K562 (cell line): Measurements from ENCODE around the gene DAB1. TPM values are rescaled to one million over a fixed set of nuclear protein-coding genes. Genes with fewer than 3 reads are reported as not detected.

Experiments used
- ATAC-seq: fragments of 200-7000 bp; cut with Tn5 transposase; 3 replicates; pipeline ENCODE4 v1.9.1; 2020; ENCODE audit warnings: moderate library complexity
- BruUV-seq: library from RNA; stranded (reverse); fragments of 400-500 nt; replicated peaks from 2 replicates; lab custom pipeline; 2021; lab: Mats Ljungman, UMichigan
- CTCF ChIA-PET: fragments of 300-600 bp; formaldehyde crosslinking; extraction: SDS; loops from one replicate; lab custom pipeline; 2021; ENCODE audit warnings: low intra/inter-chr PET ratio; lab: Yijun Ruan, JAX
- POLR2A ChIA-PET: fragments of 300-600, 350-650 bp; sonication (Branson Sonifier 250); formaldehyde crosslinking; extraction: SDS; loops from one replicate; lab custom pipeline; 2021; ENCODE audit warnings: antibody characterized with exemption, inconsistent platforms; lab: Yijun Ruan, JAX
- DNase-seq, 4 experiments: peaks; one replicate each; pipeline versions ENCODE4 v3.0.0 to v3.0.0-alpha.2; 2011 to 2018; ENCODE audit warnings: low spot score in 3 of 4, mixed read lengths in 3 of 4; ENCODE audit errors: extremely low read depth in 1 of 4
- FAIRE-seq: peaks from 2 replicates; lab custom pipeline; 2011; peaks lifted over from hg19 to GRCh38; lab: Jason Lieb, UNC
- H2AFZ ChIP-seq: 2 replicates; pipeline ENCODE4 v1.6.0; 2011; ENCODE audit warnings: low read depth, low read length, control low read depth, inconsistent platforms
- H3K27ac ChIP-seq: fragments of 200-600 bp; 3 replicates; pipeline ENCODE4 v1.8.0; 2011; ENCODE audit warnings: low read depth, mild to moderate bottlenecking, control low read depth, inconsistent platforms, low read length, moderate library complexity, mixed read lengths; ENCODE audit errors: extremely low read depth
- H3K27me3 ChIP-seq, 2 experiments: fragments of 300-600 bp in 1 of 2; 2 replicates in 1 of 2; 3 replicates in 1 of 2; pipeline versions ENCODE4 v1.6.0 to v1.8.0; 2011; ENCODE audit warnings: inconsistent platforms in 2 of 2, low read length in 2 of 2, mild to moderate bottlenecking in 1 of 2, mixed read lengths in 1 of 2, moderate library complexity in 1 of 2; ENCODE audit not compliant: control insufficient read depth in 2 of 2, insufficient read depth in 2 of 2
- H3K36me3 ChIP-seq: fragments of 300-600 bp; 3 replicates; pipeline ENCODE4 v1.8.0; 2011; ENCODE audit warnings: mild to moderate bottlenecking, low read length, inconsistent platforms; ENCODE audit not compliant: control insufficient read depth, insufficient read depth
- H3K4me1 ChIP-seq, 2 experiments: fragments of 200-600 bp in 1 of 2; replicated peaks in 1 of 2; 2 replicates in 1 of 2; 3 replicates in 1 of 2; pipeline versions ENCODE4 v1.5.1 to v1.8.0; 2011; ENCODE audit warnings: inconsistent platforms in 2 of 2, low read length in 2 of 2, mild to moderate bottlenecking in 1 of 2, mixed read lengths in 1 of 2, moderate library complexity in 1 of 2; ENCODE audit not compliant: control insufficient read depth in 2 of 2, insufficient read depth in 2 of 2
- H3K4me2 ChIP-seq: 2 replicates; pipeline ENCODE4 v1.6.1; 2011; ENCODE audit warnings: low read length, control low read depth, inconsistent platforms, mixed read lengths; ENCODE audit not compliant: insufficient read depth
- H3K4me3 ChIP-seq: fragments of 200-600 bp; sonication (generic), shearing (Covaris generic); 2 replicates; pipeline ENCODE4 v1.5.1; 2016; ENCODE audit warnings: control low read depth, inconsistent platforms
- H3K79me2 ChIP-seq: fragments of 200-600 bp; 3 replicates; pipeline ENCODE4 v1.8.0; 2011; ENCODE audit warnings: low read length, inconsistent platforms; ENCODE audit not compliant: control insufficient read depth, insufficient read depth
- H3K9ac ChIP-seq, 2 experiments: 2 replicates each; pipeline versions ENCODE4 v1.6.0 to v1.6.1; 2011; ENCODE audit warnings: low read depth in 2 of 2, low read length in 2 of 2, control low read depth in 1 of 2, inconsistent platforms in 1 of 2, mild to moderate bottlenecking in 1 of 2, mixed read lengths in 1 of 2; ENCODE audit not compliant: insufficient read depth in 1 of 2
- H3K9me1 ChIP-seq: one replicate; pipeline ENCODE4 v1.6.0; 2011; ENCODE audit warnings: inconsistent platforms, mild to moderate bottlenecking, low read length, moderate library complexity; ENCODE audit not compliant: control insufficient read depth, insufficient read depth
- H3K9me3 ChIP-seq: replicated peaks from 2 replicates; pipeline ENCODE4 v1.5.1; 2011; ENCODE audit warnings: low read depth, low read length, inconsistent platforms; ENCODE audit not compliant: control insufficient read depth, insufficient read depth
- H4K20me1 ChIP-seq: replicated peaks from 2 replicates; pipeline ENCODE4 v1.6.1; 2011; ENCODE audit warnings: low read length, inconsistent platforms, mixed read lengths; ENCODE audit not compliant: control insufficient read depth, insufficient read depth
- FOS ChIP-seq: IDR thresholded peaks from 3 replicates; pipeline ENCODE4 v1.6.1; 2011; ENCODE audit not compliant: insufficient read length; ENCODE audit errors: extremely low read depth
- FOXO4 ChIP-seq: fragments of 450-650 bp; formaldehyde crosslinking; IDR thresholded peaks from 2 replicates; pipeline ENCODE4 v1.4.0; 2020; ENCODE audit warnings: mild to moderate bottlenecking, moderate library complexity
- KDM1A ChIP-seq, 2 experiments: fragments of 450-650 bp; IDR thresholded peaks; 2 replicates each; pipeline ENCODE4 v1.6.1; 2016; ENCODE audit warnings: mild to moderate bottlenecking in 2 of 2
- LEF1 ChIP-seq: fragments of 450-650 bp; IDR thresholded peaks from 2 replicates; pipeline ENCODE4 v1.6.1; 2016; ENCODE audit warnings: mild to moderate bottlenecking
- SAFB2 ChIP-seq: fragments of 200-400 bp; formaldehyde crosslinking; IDR thresholded peaks from 2 replicates; pipeline ENCODE4 v1.6.1; 2018; ENCODE audit warnings: borderline replicate concordance, low read length, low read depth, moderate library complexity; ENCODE audit not compliant: severe bottlenecking
- ZBTB7A ChIP-seq: IDR thresholded peaks from 2 replicates; pipeline ENCODE4 v1.6.1; 2011; ENCODE audit warnings: low read depth, mild to moderate bottlenecking, low read length, moderate library complexity, borderline replicate concordance; ENCODE audit not compliant: control insufficient read depth
- WGBS: fragments of 100-300 bp; shearing (Covaris generic); methylation state at CpG from one replicate; pipeline ENCODE4 v1.1.6; 2016; ENCODE audit warnings: low coverage, mixed read lengths; ENCODE audit not compliant: insufficient coverage; ENCODE audit errors: missing lambda C conversion rate; 5-methylcytosine and 5-hydroxymethylcytosine counted together
- in situ Hi-C: fragments of 300-500 bp; cut with MboI; formaldehyde crosslinking; loops from 4 replicates; pipeline ENCODE4 v1.15.0; 2018; ENCODE audit warnings: inconsistent platforms, mixed read lengths
- intact Hi-C: fragments of 100-400 bp; cut with micrococcal nuclease; formaldehyde crosslinking; loops from 2 replicates; pipeline ENCODE4 v1.14.2; 2022
- polyA plus RNA-seq, 8 experiments: library from polyadenylated mRNA; depleted of rRNA in 4 of 8; stranded (reverse) in 5 of 8; unstranded in 3 of 8; fragments of >200 nt; fragmentation: Nextera tagmentation in 2 of 8; fragmentation: Illumina TruSeq in 1 of 8; extraction: Ambion mirVana in 2 of 8; extraction: Trizol in 1 of 8; gene quantifications; 2 replicates each; pipeline versions ENCODE4 v1.2.1 to v1.2.3, GENCODE V29; 2011 to 2014; ENCODE audit warnings: inconsistent platforms in 1 of 8, missing spikeins in 1 of 8
- total RNA-seq, 7 experiments: library from RNA; depleted of rRNA in 6 of 7; stranded (reverse); fragments of >200 nt in 6 of 7; fragmentation: Illumina TruSeq in 2 of 7; extraction: Trizol in 2 of 7; gene quantifications; 2 replicates each; pipeline versions ENCODE4 v1.2.1 to v1.2.3, GENCODE V29; 2011 to 2021; ENCODE audit warnings: low replicate concordance in 1 of 7

The DAB1 gene
- total and polyA plus RNA-seq, 9 of the 15 experiments (the other 6 are each of a cell fraction or from before 2014, with no cell fraction given) = not detected

GRCh38 chr1:57109883-57110282 is 314.0 kb downstream of the DAB1 start (continued):
- TF ChIP-seq ZBTB7A = no peak
- no peak for TF ChIP-seq LEF1

- H3K4me1 ChIP-seq = no peaks in the 10 kb centered on the region
- no peaks in the 10 kb centered on the region for H3K9me3 ChIP-seq
- ChIA-PET POLR2A (no interaction called here), CTCF (no interaction called here)
- H3K9me1 ChIP-seq = no peaks in the 10 kb centered on the region
- no TSS peak for BruUV-seq
- TF ChIP-seq SAFB2 (no peak), FOXO4 (CRISPR knock-in tag) (no peak), KDM1A (IDR thresholded peaks at IDR 0.05) (no peak), FOS (no peak)
- TF ChIP-seq, all 486 proteins: peak for 0
- Histone ChIP-seq H4K20me1 (no peaks in the 10 kb centered on the region; the same call in 1 of the 2 replicates), H3K9ac (no peak overlapping the region), H3K4me2 (no peak overlapping the region), H3K36me3 (no peaks in the 10 kb centered on the region), H3K4me3 (no peak overlapping the region), H3K27me3 (no peaks in the 10 kb centered on the region; a peak in 2 of 5 replicates), H2AFZ (no peak overlapping the region), H3K27ac (no peak overlapping the region), H3K79me2 (no peaks in the 10 kb centered on the region)
- in situ Hi-C loops = no loop called here
- FAIRE-seq = no peak
- no peak for ATAC-seq
- 0% methylated on average over 1 of the region's 1 CpG for WGBS
- intact Hi-C loops = no loop called here
- DNase-seq = no peak
Observed at GRCh38 chr1:57109247-57109646, 314.6 kb downstream of the DAB1 start.
